Mesenteric fat pad (tissue), 1 donor: Measurements from ENCODE around the gene POLRMT. TPM values are rescaled to one million over a fixed set of nuclear protein-coding genes. Genes with fewer than 3 reads are reported as not detected.
"Not testable (repeated sequence)": the region's sequence is repeated elsewhere in the genome, so short reads cannot be mapped to it uniquely, and the experiment has no call there.

Experiments
- DNase-seq: peaks from one replicate; pipeline ENCODE4 v3.0.0-alpha.2; 2020; ENCODE audit warnings: low spot score
- total RNA-seq: library from RNA; stranded (reverse); fragmentation: NEBNext Ultra II Directional; extraction: Animal tissue kit (Norgen Biotek cat#: 25700); gene quantifications from one replicate; pipeline ENCODE4 v1.2.1, GENCODE V29; 2021
- donor health status: DM: yes; HTN: yes; CAD: no.

POLRMT gene
- total RNA-seq, 1 donor from 2014 or later, result 36.9 TPM

DNA sequence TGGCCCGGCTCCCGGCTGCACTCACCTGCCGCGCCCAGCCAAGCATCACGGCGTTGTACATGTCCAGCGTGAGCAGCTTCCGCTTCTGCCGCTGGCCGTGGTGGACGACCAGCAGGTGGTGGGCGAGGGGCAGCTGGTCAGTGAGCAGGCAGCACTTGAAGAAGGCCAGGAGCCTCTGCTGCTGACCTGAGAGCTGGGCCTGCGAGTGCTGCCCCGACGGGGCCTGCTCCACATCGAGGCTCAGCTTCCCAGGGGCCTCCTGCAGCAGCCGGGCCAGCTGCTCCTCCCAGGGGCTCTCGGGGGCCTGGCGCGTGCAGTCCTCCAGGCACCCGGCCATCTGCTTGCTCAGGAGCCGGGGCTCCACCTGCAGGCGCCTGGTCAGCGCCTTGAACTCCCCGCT is 3.8 kb downstream of the POLRMT start:
- DNase-seq, result not testable (repeated sequence)

DNA sequence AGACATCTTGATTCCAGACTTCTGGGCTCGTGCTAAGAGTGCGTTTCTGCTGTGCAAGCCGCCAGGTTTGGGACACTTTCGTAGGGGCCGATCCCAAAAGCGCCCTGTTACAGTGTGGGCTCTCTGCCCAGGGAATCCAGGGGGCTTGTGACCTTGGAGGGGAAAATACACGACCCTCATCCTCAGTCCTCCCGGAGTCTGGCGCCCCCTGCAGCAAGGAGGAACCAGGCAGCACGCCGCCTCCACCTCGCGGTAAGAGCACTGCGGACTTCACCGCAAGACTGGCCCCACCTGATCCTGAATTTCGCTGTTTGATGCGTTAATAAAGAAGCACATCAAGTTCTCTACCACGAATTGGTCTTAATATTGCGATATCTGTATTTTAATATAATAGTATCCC is 5.2 kb downstream of the POLRMT start:
- no peak for DNase-seq

DNA sequence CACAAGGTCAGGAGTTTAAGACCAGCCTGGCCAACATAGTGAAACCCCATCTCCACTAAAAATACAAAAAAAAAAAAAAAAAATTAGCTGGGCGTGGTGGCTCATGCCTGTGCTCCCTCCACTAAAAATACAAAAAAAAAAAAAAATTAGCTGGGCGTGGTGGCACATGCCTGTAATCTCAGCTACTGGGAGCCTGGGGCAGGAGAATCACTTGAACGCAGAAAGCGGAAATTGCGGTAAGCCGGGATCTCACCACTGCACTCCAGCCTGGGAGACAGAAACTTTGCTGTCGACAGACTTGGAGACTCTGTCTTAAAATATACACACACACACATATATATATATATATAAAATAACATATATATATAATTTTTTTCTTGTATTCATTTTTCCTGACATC is 6.8 kb downstream of the POLRMT start:
- DNase-seq, result not testable (repeated sequence)

DNA sequence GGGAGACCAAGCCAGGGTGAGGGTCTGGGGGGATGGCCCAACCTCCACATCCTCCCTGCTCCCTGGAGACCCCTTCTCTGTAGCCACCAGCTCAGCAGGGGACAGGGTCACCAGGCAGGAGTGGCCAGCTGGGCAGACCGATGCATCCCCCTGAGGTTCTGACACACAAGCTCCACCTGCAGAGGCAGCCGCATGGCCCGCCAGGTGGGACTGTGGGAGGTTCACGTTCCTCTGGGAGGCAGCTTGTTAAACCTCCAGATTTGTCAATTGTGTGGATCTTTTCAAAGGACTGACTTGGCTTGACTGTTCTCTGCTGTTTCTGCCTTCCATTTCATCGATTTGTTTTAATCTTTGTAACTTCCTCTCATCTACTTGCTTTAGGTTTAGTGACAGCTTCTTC is 8.1 kb downstream of the POLRMT start:
- no peak for DNase-seq

DNA sequence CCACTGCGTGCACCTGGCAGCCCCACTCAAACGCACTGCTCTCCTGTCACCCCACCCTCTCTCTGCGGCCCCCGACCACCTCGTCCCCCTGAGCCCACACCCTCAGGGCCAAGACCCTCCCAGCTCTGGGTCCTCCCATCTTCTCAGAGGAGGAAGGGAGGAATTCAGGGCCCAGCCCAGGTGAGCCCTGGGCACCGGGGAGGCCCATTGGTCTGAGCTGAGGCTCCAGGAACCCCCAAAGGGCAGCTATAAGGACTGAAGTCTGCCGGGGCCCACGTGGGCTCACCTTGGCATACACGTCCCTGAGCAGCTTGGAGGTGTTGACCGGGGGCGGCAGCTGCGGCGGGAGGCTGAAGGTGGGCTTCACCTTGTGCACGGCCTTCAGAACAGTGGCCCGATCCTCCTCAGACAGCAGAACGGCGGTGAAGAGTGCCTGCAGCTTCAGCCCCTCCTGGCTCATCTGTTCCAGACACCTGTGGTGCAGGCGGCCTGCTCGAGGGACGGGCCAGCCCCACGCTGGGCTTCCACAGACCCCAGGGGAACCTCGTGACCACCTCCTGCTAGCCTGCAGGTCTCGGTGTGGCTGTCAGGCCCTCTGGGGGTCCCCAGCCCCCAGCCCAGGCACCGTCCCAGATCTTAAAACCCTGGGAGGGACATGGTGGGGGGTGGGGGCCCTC is 8.8 kb downstream of the POLRMT start:
- DNase-seq, result no peak

DNA sequence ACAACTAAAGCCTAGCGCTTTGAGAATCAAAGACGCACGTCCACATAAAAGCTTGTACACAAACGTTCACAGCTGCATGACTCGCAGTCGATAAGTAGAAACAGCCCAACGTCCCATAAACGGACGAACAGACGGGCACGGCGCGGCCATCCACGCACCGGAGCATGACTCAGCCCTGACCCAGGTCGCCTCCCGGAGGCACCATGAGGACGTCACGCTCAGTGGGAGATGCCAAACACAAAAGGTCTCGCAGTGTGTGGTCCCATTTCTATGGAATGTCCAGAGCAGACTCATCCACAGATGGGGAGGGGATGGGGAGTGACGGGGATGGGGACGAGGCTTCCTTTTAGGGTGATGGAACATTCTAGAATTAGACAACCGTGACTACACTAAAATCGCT is 9.4 kb downstream of the POLRMT start:
- no peak for DNase-seq

DNA sequence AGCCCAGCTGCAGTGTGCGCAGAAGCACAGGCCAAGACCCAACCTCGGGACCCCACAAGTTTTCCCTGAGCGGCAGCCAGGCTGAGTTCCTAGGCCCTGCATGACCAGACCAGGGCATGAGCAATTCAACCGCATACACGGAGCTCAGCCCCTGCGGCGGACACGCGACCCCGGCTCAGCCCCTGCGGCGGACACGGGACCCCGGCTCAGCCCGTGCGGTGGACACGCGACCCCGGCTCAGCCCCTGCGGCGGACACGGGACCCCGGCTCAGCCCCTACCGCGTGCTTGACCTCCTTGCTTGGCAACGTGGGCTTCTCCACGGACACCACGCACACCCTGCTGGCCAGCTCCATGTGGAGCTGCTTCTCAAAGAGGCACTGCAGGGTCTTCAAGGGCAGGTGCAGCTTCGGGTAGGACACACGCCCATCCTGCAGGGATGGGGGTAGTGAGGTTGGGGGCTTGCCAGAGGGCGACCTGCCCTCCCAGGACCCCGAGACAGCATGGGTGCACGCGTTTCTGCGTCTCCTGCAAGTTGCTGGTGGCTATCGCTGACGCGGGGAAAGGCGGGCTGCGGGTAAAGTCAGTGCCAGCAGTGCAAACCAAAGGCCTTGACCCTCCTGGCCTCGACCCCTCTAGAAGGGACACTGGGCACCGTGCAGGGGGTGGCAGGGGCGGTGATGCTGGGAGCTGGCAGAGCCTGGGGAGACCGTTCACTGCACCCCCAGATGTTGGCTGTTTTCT is 10.0 kb downstream of the POLRMT start:
- no peak for DNase-seq

DNA sequence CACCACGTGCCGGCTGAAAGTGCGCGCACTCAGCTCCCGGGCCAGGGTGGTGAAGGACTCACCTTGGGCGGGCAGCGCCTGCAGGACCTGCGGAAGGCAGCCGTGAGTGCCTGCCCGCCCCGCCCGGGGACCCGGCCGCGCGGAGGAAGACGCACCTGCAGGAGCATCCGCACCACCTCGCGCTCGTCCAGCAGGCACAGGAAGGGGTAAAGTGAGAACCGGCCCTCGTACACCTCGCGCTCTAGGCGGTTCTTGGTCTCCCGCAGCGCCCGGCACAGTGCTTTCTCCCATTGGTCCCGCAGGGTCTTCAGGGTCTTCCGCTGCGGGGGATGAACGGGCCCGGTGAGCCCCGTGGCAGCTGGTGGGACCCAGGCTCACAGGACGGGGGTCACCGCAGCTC is 10.7 kb downstream of the POLRMT start:
- DNase-seq, result no peak

DNA sequence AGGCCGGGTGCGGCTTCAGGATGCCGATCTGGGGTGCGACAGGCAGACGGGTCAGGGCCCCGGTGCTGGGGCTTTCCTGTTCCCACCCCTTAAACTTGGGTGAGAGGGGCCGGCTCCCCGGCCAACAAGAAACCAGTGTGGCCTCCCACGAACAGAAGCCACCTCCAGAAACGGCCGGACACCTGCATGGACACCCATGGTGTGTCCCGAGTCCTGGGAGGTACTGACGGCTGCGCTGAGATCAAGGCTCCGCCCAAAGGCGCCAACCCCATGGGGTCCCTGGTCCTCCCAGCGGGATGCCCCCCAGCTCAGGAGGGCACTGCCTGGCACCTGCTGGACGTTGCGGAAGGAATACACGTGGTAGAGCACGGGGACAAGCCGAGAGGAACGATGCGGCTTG is 11.5 kb downstream of the POLRMT start:
- no peak for DNase-seq

DNA sequence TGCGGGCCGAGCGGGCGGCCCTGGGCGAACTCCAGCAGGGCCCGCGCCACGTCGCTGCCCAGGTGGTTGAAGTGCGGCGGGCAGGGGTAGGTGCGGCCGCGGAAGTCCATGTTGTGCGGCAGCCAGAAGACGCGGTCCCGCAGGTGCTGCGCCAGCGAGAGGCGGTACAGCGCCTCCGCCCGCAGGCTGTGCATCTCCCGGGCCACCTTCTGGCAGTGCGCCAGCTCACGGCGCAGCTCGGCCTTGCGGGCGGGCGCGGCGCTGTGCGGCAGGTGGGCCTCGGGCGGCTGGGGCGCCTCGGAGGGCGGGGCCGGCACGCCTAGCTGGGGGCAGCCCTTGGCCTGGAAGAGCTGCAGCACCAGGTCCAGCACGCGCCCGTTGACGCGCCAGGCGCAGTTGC is 12.1 kb downstream of the POLRMT start:
- DNase-seq, result not testable (repeated sequence)

DNA sequence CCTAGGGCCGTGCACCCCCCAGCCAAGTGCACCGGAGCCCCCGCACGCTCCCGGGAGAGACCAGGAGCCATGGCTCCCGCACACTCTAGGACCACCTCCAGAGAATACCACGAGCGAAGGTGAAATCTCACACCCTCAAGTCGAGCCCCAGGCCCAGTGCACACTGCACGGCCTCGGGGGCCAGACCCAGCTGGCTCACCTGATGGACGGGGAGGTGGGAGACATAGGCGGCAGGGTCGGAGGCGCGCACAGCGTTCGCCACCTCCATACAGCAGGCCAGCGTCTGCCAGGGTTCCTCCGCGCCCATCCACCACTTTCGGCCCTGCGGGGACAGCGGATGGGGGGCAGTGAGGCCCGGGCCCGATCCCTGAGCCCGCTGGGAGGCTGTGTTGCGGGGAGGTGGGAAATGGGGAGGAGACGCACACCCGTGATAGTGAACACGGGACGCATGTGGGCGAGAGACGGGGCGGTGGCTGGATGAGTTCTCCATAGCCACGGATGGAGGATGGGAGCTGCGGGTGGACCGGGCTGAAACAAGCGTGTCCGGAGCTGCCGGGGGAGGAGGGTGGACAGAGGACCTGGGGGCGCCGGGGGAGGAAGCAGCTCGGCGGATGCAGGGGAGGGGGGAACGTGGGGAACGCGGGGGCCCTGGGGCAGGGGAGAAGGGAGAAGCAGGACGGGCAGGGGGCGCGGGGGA is 13.0 kb downstream of the POLRMT start:
- DNase-seq, result no peak

DNA sequence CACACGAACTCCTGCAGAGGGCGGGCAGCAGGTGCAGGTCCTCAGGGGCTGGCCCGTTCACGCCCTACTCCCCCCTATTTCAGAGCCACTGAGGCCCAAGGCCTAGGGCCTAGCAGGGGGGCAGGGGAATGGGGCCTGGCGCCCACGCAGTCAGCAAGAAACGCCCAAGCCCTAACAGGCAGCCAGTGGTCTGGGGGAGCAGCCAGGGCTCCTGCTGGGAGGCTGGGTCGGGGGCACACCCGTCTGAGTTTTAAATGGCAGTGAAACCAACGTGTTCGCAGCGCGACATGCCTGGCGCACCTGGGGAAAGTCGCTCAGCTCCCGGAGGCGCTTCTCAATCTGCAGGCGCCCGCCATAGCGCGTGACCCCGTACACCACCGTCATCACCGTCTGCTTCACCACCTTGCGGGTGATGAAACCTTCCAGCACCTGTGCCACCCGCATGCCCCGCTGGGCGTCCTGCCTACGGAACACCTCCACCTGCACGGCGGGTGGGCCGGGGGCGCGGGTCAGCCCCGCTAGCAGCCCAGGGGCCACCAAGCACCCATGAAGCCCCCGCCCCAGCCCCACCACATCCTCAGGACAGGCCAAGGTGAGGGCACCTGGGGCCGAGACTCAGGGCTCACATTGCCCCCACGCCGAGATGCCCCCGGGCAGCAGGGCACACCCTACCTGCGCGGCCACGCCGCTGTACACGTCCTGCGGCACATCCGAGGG is 13.9 kb downstream of the POLRMT start:
- DNase-seq, result no peak

DNA sequence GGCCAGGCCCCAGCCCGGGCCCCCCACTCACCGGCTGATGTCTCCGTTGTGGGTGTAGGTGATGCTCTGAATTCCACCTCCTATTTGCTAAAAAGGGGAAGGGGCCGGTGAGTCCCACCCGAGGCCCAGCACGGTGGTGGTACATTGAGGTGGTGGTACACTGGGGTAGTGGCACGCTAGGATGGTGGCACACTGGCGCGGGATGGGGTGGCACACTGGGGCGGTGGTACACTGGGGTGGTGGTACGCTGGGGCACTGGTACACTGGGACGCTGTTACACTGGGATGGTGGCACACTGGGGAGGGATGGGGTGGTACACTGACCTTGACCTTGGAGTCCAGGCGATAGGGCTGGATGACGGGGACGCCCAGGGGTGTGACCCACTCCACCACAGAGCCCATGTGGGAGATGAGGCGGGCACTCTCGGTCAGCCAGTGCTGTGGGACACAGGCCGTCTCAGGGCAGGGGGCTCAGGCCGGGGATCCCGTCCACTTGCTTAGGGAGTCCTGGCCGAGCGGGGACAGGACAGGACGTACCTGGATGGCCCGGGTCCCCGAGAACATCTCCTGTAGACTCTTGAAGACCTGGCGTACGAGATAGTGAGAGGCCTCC is 14.6 kb downstream of the POLRMT start:
- no peak for DNase-seq

DNA sequence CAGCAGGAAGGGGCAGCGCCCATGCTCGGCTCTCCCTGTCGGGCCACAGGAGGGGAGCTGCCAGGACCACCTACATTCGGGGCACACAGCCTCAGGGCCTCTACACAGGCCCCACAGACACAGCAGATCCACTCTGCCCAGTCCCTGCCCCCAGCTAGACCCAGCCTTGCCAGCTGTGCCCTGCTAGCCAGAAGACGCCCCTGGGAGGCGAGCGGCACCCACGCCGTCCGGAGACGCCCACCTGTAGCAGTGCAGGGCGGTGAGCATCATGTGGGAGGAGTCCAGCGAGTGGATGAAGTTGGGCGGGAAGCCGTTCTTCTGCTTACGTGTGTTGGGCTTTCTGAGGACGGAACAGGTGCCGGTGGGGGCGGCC is 15.1 kb downstream of the POLRMT start:
- DNase-seq, result no peak

DNA sequence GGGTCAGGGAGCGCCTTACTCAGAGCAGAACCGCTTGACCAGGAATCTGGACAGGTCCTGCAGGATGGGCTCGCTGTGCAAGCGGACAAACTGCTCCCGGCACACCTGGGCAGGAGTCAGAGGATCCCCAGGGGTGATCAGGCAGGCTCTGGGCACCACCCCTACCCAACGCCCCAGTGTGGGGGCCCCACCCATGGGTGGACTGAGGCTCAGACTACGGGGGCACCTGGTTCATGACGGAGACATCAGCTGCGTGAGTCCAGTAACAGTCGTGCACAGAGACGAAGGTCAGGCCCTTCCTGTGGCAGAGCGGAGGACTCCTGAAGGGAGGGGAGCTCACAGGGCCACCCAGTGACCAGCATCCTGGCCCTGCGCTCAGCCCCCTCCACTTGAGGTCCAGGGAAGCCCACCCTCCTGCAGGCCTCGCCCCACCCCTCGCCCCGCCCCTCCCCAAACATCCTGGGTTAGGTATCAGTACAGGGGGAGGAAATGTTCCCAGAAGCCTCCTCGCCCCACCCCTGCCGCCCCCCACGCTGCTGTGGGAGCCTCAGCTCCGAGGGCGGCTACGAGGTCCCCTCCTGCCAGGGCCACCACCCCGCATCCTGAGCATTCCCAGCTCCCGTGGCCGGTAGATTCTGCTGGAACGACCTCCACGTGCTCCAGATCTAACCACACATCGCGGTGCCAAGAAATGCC is 15.6 kb downstream of the POLRMT start:
- no peak for DNase-seq

DNA sequence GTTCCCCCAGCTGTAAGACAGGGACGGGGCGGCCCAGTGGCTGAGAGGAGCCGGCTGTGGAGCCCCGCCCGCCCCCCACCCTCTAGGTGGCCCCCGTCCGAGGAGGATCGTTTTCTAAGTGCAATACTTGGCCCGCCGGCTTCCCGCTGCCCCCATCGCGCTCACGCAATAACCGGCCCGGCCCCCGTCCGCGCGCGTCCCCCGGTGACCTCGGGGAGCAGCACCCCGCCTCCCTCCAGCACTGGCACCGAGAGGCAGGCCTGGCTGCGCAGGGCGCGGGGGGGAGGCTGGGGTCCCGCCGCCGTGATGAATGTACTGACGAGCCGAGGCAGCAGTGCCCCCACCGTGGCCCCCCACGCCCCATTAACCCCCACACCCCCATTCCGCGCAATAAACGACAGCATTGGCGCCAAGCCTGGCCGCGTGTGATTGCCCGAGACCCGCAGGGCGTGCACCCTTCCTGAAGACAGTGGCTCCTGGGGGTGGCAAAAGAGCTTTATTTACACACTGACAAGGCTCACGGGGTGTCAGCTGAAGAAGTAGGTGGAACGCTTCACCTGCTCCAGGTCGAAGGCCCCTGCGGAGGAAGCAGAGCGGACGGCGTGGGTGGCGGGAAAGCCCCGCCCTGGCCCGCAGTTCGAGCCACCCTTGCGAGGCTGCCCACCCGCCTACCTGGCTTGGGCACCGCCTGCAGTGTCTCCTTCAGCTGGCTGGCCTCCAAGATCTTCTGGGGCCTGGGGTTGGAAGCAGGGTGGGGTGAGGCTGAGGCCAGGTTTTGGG is 16.4 kb downstream of the POLRMT start:
- DNase-seq, result no peak

DNA sequence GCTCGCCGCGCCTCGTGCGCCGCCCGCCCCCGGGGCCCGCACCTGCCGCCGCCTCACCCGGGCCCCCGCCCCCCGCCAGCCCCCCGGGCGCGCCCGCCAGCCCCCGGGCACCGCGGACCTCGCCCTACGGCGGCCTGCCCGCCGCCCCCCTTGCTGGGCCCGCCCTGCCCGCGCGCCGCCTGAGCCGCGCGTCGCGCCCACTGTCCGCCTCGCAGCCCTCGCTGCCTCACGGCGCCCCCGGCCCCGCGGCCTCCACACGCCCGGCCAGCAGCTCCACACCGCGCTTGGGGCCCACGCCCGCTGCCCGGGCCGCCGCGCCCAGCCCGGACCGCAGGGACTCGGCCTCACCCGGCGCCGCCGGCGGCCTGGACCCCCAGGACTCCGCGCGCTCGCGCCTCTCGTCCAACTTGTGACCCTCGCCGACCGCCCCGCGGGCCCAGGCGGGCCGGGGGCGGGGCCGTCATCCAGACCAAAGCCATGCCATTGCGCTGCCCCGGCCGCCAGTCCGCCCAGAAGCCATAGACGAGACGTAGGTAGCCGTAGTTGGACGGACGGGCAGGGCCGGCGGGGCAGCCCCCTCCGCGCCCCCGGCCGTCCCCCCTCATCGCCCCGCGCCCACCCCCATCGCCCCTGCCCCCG is 17.2 kb downstream of the POLRMT start:
- DNase-seq, result no peak

DNA sequence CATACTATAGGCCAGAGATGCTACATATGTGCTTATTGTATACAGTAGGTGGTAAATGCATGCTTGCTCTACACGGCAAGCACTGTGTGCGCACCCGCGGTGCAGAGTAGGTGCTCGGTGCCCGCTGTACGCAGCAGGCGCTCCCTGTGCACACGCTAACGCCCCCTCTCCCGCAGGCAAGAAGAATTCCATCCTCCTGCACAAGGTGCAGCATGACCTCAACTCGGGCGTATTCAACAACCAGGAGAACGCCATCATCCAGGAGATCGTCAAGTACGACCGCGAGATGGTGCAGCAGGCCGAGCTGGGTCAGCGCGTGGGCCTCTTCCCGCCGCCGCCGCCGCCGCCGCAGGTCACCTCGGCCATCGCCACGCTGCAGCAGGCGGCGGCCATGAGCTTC is 17.7 kb downstream of the POLRMT start:
- DNase-seq, result no peak

DNA sequence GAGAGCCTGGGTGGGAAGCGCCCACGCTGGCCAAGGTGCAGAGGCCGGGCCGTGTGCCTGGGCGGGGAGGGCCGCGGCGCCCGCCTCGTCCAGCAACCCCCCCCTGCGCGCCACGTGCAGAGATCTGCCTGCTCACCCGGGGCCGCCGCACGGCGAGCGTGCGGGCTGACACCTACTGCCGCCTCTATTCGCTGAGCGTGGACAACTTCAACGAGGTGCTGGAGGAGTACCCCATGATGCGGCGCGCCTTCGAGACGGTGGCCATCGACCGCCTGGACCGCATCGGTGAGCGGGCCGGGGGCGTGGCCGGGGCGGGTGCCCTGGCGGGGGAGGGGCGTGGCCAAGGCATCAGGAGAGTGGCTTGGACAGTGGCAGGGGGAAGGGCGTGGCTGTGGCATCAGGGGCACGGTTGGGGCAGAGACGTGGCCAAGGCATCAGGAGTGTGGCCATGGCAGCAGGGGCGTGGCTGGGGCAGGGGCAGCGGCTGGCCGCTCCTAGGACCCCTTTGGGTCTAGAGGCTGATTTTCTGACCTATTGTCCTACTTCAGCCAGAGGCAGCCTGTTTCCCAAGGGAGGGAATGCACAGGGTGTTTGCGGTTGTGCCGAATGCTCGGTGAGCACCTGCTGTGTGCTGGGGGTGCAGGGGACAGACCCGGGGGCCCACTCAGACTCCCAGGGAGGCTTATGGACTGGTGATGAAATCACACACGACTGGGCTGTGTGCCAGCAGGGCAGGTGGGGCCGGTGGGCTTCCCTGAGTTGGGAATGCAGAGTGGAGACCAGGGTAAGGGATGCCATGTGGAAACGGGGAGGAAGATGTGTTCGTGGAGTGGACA is 19.4 kb downstream of the POLRMT start:
- DNase-seq, result no peak
